Activated T-helper 2 cell treated with anti-CD3 and anti-CD28 coated beads, Interferon-gamma antibody, Interleukin-2, Interleukin-4, amounts not matched to agents 10 μg/mL and 5 μg/mL and 100 μg/mL, durations not matched to agents 14 hours and 24 hours and 36 hours (primary cell): ENCODE measurements around the gene PIAS4. TPM values are rescaled to one million over a fixed set of nuclear protein-coding genes. Genes with fewer than 3 reads are reported as not detected.

Experiments
- DNase-seq: peaks from one replicate; pipeline ENCODE4 v3.0.0; 2021; ENCODE audit warnings: low spot score
- H3K27ac Mint-ChIP-seq: one replicate; pipeline ENCODE4 v1.8.0; 2021; ENCODE audit warnings: mixed read lengths
- H3K27me3 Mint-ChIP-seq: one replicate; pipeline ENCODE4 v1.8.0; 2021; ENCODE audit warnings: low read depth, mixed read lengths
- H3K36me3 Mint-ChIP-seq: one replicate; pipeline ENCODE4 v1.8.0; 2021; ENCODE audit warnings: low read depth, mixed read lengths
- H3K4me1 Mint-ChIP-seq: one replicate; pipeline ENCODE4 v1.8.0; 2021; ENCODE audit warnings: low read depth, mixed read lengths
- H3K4me3 Mint-ChIP-seq: one replicate; pipeline ENCODE4 v1.8.0; 2021; ENCODE audit warnings: low read depth, mild to moderate bottlenecking, moderate library complexity, mixed read lengths
- H3K9me3 Mint-ChIP-seq: one replicate; pipeline ENCODE4 v1.8.0; 2021; ENCODE audit warnings: mixed read lengths
- intact Hi-C: fragments of 100-400 bp; cut with micrococcal nuclease; formaldehyde crosslinking; loops from one replicate; pipeline ENCODE4 v1.15.1; 2023
- total RNA-seq: library from RNA; stranded (reverse); gene quantifications from 2 replicates; pipeline ENCODE4 v1.2.3, GENCODE V29; 2022

PIAS4 gene
- total RNA-seq, 1 donor from 2014 or later: 36.3 TPM

- Mint-ChIP-seq H3K4me3 (no peak overlapping the region), H3K27ac (no peak overlapping the region), H3K27me3 (no peaks in the 10 kb centered on the region), H3K36me3 (peaks cover 36% of the 10 kb centered on the region), H3K9me3 (no peaks in the 10 kb centered on the region), H3K4me1 (peaks cover 7% of the 10 kb centered on the region)
- DNase-seq: no peak
- intact Hi-C loops: no loop called here
These were observed 51.9 kb downstream of the PIAS4 start for GRCh38 chr19:4059453-4059871.

GRCh38 chr19:4059891-4060620 lies 52.5 kb downstream of the PIAS4 start:
- no peaks in the 10 kb centered on the region for H3K27me3 Mint-ChIP-seq
- H3K9me3 Mint-ChIP-seq: no peaks in the 10 kb centered on the region
- H3K27ac Mint-ChIP-seq: peak overlapping the region; percentile 62
- H3K4me3 Mint-ChIP-seq: peak overlapping the region; percentile 8
- peaks cover 7% of the 10 kb centered on the region for H3K4me1 Mint-ChIP-seq
- no peak for DNase-seq
- peaks cover 32% of the 10 kb centered on the region for H3K36me3 Mint-ChIP-seq
- intact Hi-C loops: no loop called here

GRCh38 chr19:4060621-4061177 lies 53.2 kb downstream of the PIAS4 start:
- H3K9me3 Mint-ChIP-seq: no peaks in the 10 kb centered on the region
- intact Hi-C loops: no loop called here
- peaks cover 27% of the 10 kb centered on the region for H3K36me3 Mint-ChIP-seq
- no peak for DNase-seq
- peak overlapping the region; percentile 62 for H3K27ac Mint-ChIP-seq
- H3K27me3 Mint-ChIP-seq: no peaks in the 10 kb centered on the region
- H3K4me3 Mint-ChIP-seq: no peak overlapping the region
- peaks cover 7% of the 10 kb centered on the region for H3K4me1 Mint-ChIP-seq

- Mint-ChIP-seq H3K9me3 (no peaks in the 10 kb centered on the region), H3K36me3 (peaks cover 22% of the 10 kb centered on the region), H3K4me3 (no peak overlapping the region), H3K4me1 (peaks cover 5% of the 10 kb centered on the region), H3K27ac (no peak overlapping the region), H3K27me3 (no peaks in the 10 kb centered on the region)
- intact Hi-C loops: no loop called here
- DNase-seq: no peak
These were observed 53.7 kb downstream of the PIAS4 start for GRCh38 chr19:4061178-4061682.

GRCh38 chr19:4061683-4062418 lies 54.3 kb downstream of the PIAS4 start:
- Mint-ChIP-seq H3K4me1 (peaks cover 5% of the 10 kb centered on the region), H3K4me3 (peak overlapping the region; percentile 26), H3K36me3 (peaks cover 22% of the 10 kb centered on the region), H3K27me3 (no peaks in the 10 kb centered on the region), H3K9me3 (no peaks in the 10 kb centered on the region), H3K27ac (no peak overlapping the region)
- intact Hi-C loops: no loop called here
- no peak for DNase-seq

- peaks cover 17% of the 10 kb centered on the region for H3K36me3 Mint-ChIP-seq
- H3K4me3 Mint-ChIP-seq: peak overlapping the region; percentile 26
- H3K27ac Mint-ChIP-seq: no peak overlapping the region
- H3K9me3 Mint-ChIP-seq: no peaks in the 10 kb centered on the region
- intact Hi-C loops: no loop called here
- H3K27me3 Mint-ChIP-seq: no peaks in the 10 kb centered on the region
- no peak for DNase-seq
- peaks cover 4% of the 10 kb centered on the region for H3K4me1 Mint-ChIP-seq
These were observed 55.2 kb downstream of the PIAS4 start for GRCh38 chr19:4062419-4063368.

GRCh38 chr19:4063369-4064148 lies 56.0 kb downstream of the PIAS4 start:
- peaks cover 15% of the 10 kb centered on the region for H3K36me3 Mint-ChIP-seq
- intact Hi-C loops: no loop called here
- H3K9me3 Mint-ChIP-seq: no peaks in the 10 kb centered on the region
- peak overlapping the region; percentile 69 for H3K27ac Mint-ChIP-seq
- DNase-seq: no peak
- peak overlapping the region; percentile 80 for H3K4me3 Mint-ChIP-seq
- H3K4me1 Mint-ChIP-seq: peaks cover 9% of the 10 kb centered on the region
- H3K27me3 Mint-ChIP-seq: no peaks in the 10 kb centered on the region

GRCh38 chr19:4064149-4064495 lies 56.6 kb downstream of the PIAS4 start:
- Mint-ChIP-seq H3K27ac (no peak overlapping the region), H3K36me3 (peaks cover 15% of the 10 kb centered on the region), H3K9me3 (no peaks in the 10 kb centered on the region), H3K4me1 (peaks cover 13% of the 10 kb centered on the region), H3K27me3 (no peaks in the 10 kb centered on the region), H3K4me3 (peak overlapping the region; percentile 80)
- intact Hi-C loops: no loop called here
- no peak for DNase-seq

GRCh38 chr19:4064496-4065260 lies 57.1 kb downstream of the PIAS4 start:
- Mint-ChIP-seq H3K9me3 (no peaks in the 10 kb centered on the region), H3K4me1 (peaks cover 17% of the 10 kb centered on the region), H3K27ac (no peak overlapping the region), H3K27me3 (no peaks in the 10 kb centered on the region), H3K36me3 (peaks cover 15% of the 10 kb centered on the region), H3K4me3 (peak overlapping the region; percentile 80)
- peak; percentile 36 for DNase-seq
- intact Hi-C loops: loop anchor here (5.0 kb wide), 3 partner anchors 57 to 183 kb away; partner anchors contain the start of genes MAP2K2, PIAS4 and YJU2

- Mint-ChIP-seq H3K27ac (no peak overlapping the region), H3K4me3 (peak overlapping the region; percentile 52), H3K4me1 (peaks cover 19% of the 10 kb centered on the region), H3K27me3 (no peaks in the 10 kb centered on the region), H3K36me3 (peaks cover 12% of the 10 kb centered on the region), H3K9me3 (no peaks in the 10 kb centered on the region)
- peak; percentile 96 for DNase-seq
- intact Hi-C loops: loop anchor here (1.0 to 5.0 kb wide), 6 partner anchors 10 to 182 kb away; partner anchors contain the start of genes MAP2K2, PIAS4 and YJU2
These were observed 58.1 kb downstream of the PIAS4 start for GRCh38 chr19:4065430-4066175.
